HG03196 (cell line): ENCODE measurements around the gene ADAMTS13.
"Not testable (repeated sequence)": the region's sequence is repeated elsewhere in the genome, so short reads cannot be mapped to it uniquely, and the experiment has no call there.

Experiments used
- ATAC-seq: cut with Tn5 transposase; IDR thresholded peaks from one replicate; pipeline ENCODE4 v1.9.1; 2021; ENCODE audit not compliant: unreplicated experiment

The ADAMTS13 gene

GRCh38 chr9:133391449-133391848 lies 30.7 kb upstream of the ADAMTS13 start:
- ATAC-seq = not testable (repeated sequence)

DNA sequence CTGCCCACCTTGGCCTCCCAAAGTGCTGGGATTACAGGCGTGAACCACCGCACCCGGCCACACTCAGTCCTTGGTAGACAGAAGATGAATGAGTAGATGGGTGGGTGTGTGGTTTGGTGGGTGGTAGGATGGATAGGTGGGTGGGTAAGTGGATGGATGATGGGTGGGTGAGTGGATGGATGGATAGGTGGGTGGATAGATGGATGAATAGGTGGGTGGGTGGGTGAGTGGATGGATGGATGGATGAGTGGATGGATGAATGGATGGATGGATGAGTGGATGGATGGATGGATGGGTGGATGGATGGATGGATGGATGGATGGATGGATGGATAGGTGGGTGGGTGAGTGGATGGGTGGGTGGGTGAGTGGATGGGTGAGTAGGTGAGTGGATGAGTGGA lies 29.9 kb upstream of the ADAMTS13 start:
- ATAC-seq = not testable (repeated sequence)

DNA sequence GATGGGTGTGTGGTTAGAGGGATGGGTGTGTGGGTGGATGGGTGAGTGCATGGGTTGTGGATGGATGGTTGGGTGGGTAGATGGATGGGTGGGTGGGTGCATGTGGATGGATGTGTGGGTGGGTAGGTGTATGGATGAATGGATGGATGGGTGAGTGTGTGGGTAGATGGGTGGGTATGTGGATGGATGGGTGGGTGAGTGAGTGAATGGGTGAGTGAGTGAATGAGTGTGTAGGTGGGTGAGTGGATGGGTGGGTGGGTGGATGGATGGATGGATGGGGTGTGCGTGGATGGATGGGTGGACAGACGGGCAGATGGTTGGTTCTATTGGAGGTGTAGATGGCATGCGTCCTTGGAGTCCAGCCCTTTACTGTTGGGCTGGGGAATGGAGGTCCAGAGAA lies 28.8 kb upstream of the ADAMTS13 start:
- no peak for ATAC-seq

DNA sequence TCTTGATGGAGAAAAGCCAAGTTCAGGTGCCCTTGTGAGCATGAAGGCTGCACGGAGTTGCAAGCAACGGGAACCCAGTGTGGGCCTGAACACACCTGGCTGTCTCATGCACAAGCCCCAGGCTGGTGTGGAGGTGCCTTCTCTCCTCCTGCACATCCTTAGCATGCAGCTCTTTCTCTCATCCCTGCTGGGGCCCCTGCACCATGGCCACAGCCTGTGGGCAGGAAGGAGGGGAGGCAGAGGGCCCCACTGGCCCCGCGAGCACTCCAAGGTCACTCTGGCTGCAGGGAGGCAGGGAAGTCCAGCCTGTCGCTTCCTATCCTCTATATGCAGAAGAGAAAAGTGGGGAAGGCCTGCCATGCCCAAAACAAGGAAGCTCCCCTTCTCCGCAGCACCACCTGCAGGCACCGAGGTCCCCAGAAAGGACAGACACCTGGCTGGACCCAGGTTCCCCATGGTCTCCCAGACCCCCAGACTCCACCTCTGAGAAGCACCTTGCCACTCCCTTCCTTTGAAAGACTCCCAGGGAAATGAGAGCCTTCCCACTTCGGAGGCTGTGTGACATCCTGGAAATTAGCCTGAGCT lies 27.4 kb upstream of the ADAMTS13 start:
- no peak for ATAC-seq

- ATAC-seq = no peak
Observed at GRCh38 chr9:133396952-133397351, 25.2 kb upstream of the ADAMTS13 start.

GRCh38 chr9:133397370-133397769 lies 24.8 kb upstream of the ADAMTS13 start:
- ATAC-seq = no peak

- no peak for ATAC-seq
Observed at GRCh38 chr9:133397895-133398294, 24.3 kb upstream of the ADAMTS13 start.

DNA sequence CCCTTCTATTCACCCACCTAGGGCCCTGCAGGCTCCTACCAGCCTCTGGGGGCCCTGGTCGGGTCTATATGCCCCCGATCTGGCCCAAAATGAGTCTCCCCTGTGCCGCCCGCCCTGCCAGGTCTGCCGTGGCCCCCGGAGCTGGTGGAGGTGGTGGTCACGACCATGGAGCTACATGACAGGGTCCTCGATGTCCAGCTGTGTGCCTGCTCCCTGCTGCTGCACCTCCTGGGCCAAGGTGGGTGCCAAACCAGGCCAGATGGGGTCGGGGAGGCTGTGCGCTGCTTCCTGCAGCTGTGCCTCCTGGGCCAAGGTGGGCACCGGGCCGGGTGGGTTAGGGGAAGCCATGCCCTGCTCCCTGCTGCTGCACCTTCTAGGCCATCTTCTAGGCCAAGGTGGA lies 21.9 kb upstream of the ADAMTS13 start:
- ATAC-seq = no peak

GRCh38 chr9:133401588-133401987 lies 20.6 kb upstream of the ADAMTS13 start:
- no peak for ATAC-seq

DNA sequence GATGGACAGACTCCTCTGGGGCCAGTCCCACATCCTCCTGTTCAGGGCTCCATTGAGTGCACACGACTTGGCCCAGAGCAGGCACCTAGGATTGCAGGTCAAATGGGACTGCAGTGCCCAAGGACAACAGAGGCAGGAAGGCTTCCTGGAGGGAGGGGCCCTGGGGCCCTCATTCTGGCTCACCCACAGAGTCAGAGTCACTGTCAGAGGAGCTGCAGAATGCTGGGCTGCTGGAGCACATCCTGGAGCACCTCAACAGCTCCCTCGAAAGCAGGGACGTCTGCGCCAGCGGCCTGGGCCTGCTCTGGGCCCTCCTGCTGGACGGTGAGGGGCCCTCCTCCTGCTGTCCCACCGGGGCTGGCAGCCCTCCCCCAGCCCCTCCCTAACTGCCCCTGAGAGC lies 19.5 kb upstream of the ADAMTS13 start:
- ATAC-seq = no peak

DNA sequence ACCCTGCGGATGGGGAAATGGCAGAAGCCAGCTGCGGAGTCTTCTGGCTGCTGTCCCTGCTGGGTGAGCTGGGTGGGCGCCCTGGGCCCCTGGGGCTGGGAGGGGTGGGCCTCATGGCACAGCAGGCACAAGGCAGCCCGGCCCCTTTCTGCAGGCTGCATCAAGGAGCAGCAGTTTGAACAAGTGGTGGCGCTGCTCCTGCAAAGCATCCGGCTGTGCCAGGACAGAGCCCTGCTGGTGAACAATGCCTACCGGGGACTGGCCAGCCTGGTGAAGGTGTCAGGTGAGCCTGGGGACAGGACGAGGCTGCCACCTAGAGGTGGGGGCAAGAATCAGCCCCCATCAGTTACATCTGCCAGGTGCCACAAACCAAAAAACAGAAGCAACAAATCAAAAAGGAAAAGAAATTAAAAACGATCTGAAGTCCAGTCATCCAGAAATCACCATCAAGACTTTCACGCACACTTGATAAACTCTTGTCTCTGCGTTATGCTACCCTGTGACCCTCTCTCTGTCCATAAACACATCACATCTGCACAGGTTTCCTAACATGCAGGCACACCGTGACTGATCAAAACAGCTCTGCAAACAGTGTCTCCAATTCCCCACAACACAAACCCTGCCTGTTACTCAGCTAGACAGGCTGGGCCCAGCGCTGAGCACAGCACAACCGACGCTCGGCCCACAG lies 18.3 kb upstream of the ADAMTS13 start:
- ATAC-seq = no peak

GRCh38 chr9:133404454-133405002 lies 17.6 kb upstream of the ADAMTS13 start:
- no peak for ATAC-seq

DNA sequence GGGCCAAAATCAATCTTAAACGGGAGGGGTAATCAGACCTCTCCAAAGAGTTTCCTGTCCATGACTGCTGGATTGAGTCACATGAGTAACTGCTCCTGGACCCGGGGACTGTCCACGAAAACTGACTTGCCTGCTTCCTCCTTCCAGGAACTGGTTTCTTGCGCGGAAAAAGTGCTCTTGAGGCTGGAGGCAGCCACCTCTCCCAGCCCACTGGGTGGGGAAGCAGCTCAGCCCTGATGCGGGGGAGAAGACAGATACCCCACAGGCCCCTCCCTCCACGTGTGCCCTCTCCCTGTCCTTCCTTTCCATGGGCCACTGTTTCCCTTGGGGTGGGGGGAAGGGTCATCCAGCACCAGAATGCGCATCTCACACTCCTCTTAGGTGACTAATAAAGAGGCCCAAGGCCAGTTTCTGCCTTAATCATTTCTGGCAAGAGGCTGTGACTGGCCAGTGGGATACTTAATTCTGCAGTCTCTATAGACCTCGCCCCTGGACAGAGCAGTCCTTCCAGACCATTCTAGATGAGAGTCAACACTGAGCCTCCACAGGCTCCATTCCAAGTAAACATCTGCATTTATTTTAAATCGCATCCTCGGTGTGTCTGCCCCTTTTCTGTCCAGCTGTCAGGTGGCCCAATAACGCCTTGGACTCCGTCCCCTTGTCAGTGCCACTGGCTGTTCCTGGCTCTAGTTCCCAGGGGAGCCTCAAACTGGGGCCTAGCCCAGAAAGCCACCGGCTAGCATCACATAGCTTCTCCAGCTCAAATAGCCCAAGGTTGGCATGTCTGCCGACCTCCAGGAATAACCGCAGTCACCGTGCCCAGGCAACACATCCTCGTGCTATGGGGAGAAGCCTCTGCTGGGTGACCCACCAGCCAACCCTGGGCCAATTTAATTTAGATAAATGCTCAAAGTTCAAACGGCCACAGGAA lies 16.4 kb upstream of the ADAMTS13 start:
- ATAC-seq = no peak

- no peak for ATAC-seq
Observed at GRCh38 chr9:133406480-133407307, 15.5 kb upstream of the ADAMTS13 start.

GRCh38 chr9:133408042-133408441 lies 14.1 kb upstream of the ADAMTS13 start:
- no peak for ATAC-seq

DNA sequence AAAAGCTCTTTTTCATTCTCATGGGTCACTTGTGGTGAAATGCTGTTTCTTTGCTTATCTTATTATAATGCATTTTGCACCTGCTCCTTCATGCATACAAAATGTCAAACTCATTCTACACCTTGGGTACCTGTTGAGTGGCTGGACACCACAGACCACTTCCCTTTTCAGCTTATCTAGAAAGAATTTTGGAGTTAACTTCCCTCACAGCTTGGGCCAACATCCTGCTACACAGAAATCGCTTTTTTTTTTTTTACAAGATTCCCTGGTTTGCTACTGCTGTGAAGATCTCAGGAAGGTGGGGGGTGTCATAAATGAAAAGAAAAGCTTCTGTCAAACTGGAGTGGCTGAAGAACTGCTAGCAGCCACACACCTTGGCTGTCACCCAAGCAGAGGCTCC lies 7.0 kb upstream of the ADAMTS13 start:
- no peak for ATAC-seq

GRCh38 chr9:133417541-133418461 lies 4.4 kb upstream of the ADAMTS13 start, which contains the start of gene REXO4:
Gene REXO4, minus strand, starts transcription at chr9:133418010. Its CDS starts 166 bp downstream, at chr9:133417844.
- peak; percentile 58 for ATAC-seq

GRCh38 chr9:133419005-133419404 lies 3.2 kb upstream of the ADAMTS13 start:
- no peak for ATAC-seq

- ATAC-seq = no peak
Observed at GRCh38 chr9:133420392-133420827, 1.8 kb upstream of the ADAMTS13 start.
